Chondrocyte (in vitro differentiated cells): ENCODE results near the gene TDG. TPM values are rescaled to one million over a fixed set of nuclear protein-coding genes. Genes with fewer than 3 reads are reported as not detected.
"Not testable (repeated sequence)": the region's sequence is repeated elsewhere in the genome, so short reads cannot be mapped to it uniquely, and the experiment has no call there.

Source experiments
- DNase-seq: peaks from one replicate; pipeline ENCODE4 v3.0.0; 2021; ENCODE audit warnings: mixed read lengths, low spot score
- H3K27ac Mint-ChIP-seq: one replicate; pipeline ENCODE4 v1.8.0; 2021; ENCODE audit warnings: mild to moderate bottlenecking, moderate library complexity, mixed read lengths; ENCODE audit not compliant: unreplicated experiment
- H3K27me3 Mint-ChIP-seq: 2 replicates; pipeline ENCODE4 v1.8.0; 2021; ENCODE audit warnings: low read depth, mixed read lengths
- H3K36me3 Mint-ChIP-seq: 2 replicates; pipeline ENCODE4 v1.8.0; 2021; ENCODE audit warnings: low read depth, mixed read lengths
- H3K4me1 Mint-ChIP-seq: 2 replicates; pipeline ENCODE4 v1.8.0; 2021; ENCODE audit warnings: low read depth, mild to moderate bottlenecking, mixed read lengths
- H3K4me3 Mint-ChIP-seq: one replicate; pipeline ENCODE4 v1.8.0; 2021; ENCODE audit warnings: mild to moderate bottlenecking, moderate library complexity, mixed read lengths; ENCODE audit not compliant: unreplicated experiment
- H3K9me3 Mint-ChIP-seq: 2 replicates; pipeline ENCODE4 v1.8.0; 2021; ENCODE audit warnings: low read depth, mixed read lengths
- total RNA-seq: library from RNA; stranded (reverse); gene quantifications from 3 replicates; pipeline ENCODE4 v1.2.1, GENCODE V29; 2021
- TF ChIP-seq, protein P1 (sequence below): fragments of 200-600 bp; sonication (generic); IDR thresholded peaks from 2 replicates; pipeline ENCODE4 v1.5.0; 2021; ENCODE audit warnings: antibody characterized with exemption, mild to moderate bottlenecking, moderate library complexity

TDG gene
- total RNA-seq, 1 donor from 2014 or later, result 49.5 TPM

DNA sequence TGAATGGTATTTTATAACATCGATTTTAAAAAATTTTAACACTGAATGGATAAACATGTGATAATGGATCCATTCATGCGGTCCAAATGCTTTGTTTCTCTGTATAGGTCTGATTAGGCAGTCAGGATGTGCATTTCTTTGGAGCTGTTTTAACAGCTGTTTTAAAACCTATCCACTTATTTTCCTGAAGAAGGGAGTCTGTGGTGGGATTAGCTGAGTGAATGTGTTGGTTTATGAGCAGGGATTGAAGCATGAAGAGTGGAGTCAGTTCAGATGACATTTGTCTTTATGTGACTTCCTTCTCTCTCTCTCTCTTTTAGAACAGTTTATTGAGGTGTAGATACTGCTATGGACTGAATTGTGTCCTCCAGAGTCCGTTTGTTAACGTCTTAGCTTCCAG lies 46.7 kb downstream of the TDG start:
- H3K27ac Mint-ChIP-seq, result no peak overlapping the region
- no peak overlapping the region for H3K4me3 Mint-ChIP-seq
- no peaks in the 10 kb centered on the region for H3K9me3 Mint-ChIP-seq
- DNase-seq, result no peak
- H3K4me1 Mint-ChIP-seq, result peaks cover 23% of the 10 kb centered on the region
- H3K27me3 Mint-ChIP-seq, result no peaks in the 10 kb centered on the region
- H3K36me3 Mint-ChIP-seq, result peaks cover 18% of the 10 kb centered on the region
- TF ChIP-seq, protein P1, sequence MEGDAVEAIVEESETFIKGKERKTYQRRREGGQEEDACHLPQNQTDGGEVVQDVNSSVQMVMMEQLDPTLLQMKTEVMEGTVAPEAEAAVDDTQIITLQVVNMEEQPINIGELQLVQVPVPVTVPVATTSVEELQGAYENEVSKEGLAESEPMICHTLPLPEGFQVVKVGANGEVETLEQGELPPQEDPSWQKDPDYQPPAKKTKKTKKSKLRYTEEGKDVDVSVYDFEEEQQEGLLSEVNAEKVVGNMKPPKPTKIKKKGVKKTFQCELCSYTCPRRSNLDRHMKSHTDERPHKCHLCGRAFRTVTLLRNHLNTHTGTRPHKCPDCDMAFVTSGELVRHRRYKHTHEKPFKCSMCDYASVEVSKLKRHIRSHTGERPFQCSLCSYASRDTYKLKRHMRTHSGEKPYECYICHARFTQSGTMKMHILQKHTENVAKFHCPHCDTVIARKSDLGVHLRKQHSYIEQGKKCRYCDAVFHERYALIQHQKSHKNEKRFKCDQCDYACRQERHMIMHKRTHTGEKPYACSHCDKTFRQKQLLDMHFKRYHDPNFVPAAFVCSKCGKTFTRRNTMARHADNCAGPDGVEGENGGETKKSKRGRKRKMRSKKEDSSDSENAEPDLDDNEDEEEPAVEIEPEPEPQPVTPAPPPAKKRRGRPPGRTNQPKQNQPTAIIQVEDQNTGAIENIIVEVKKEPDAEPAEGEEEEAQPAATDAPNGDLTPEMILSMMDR, result no peak

DNA sequence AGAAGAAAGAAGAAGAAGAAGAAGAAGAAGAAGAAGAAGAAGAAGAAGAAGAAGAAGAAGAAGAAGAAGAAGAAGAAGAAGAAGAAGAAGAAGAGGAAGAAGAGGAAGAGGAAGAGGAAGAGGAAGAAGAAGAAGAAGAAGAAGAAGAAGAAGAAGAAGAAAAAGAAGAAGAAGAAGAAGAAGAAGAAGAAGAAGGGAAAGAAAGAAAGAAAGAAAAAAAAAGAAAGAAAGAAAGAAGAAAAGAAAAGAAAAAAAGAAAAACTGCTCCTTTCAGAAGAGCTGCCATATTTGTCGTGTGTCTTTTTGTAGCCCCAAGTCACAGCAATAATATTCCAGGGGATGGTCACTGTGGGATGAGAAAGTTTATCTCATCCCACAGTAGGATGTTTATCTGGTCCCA lies 56.2 kb downstream of the TDG start:
- H3K9me3 Mint-ChIP-seq, DNase-seq, H3K4me3 Mint-ChIP-seq, H3K27me3 Mint-ChIP-seq, H3K27ac Mint-ChIP-seq, H3K4me1 Mint-ChIP-seq: not testable (repeated sequence)
- peaks cover 17% of the 10 kb centered on the region for H3K36me3 Mint-ChIP-seq

GRCh38 chr12:104022786-104023185 lies 57.1 kb downstream of the TDG start:
- no peaks in the 10 kb centered on the region for H3K4me1 Mint-ChIP-seq
- TF ChIP-seq, protein P1, result no peak
- H3K27me3 Mint-ChIP-seq, result no peaks in the 10 kb centered on the region
- H3K36me3 Mint-ChIP-seq, result peaks cover 17% of the 10 kb centered on the region
- DNase-seq, result no peak
- no peak overlapping the region for H3K4me3 Mint-ChIP-seq
- no peak overlapping the region for H3K27ac Mint-ChIP-seq
- H3K9me3 Mint-ChIP-seq, result peaks cover 4% of the 10 kb centered on the region

GRCh38 chr12:104023710-104024109 lies 58.0 kb downstream of the TDG start:
- no peaks in the 10 kb centered on the region for H3K27me3 Mint-ChIP-seq
- no peak overlapping the region for H3K27ac Mint-ChIP-seq
- no peak for DNase-seq
- H3K4me1 Mint-ChIP-seq, result no peaks in the 10 kb centered on the region
- no peak overlapping the region for H3K4me3 Mint-ChIP-seq
- peaks cover 4% of the 10 kb centered on the region for H3K9me3 Mint-ChIP-seq
- peaks cover 17% of the 10 kb centered on the region for H3K36me3 Mint-ChIP-seq
- TF ChIP-seq, protein P1, result no peak

DNA sequence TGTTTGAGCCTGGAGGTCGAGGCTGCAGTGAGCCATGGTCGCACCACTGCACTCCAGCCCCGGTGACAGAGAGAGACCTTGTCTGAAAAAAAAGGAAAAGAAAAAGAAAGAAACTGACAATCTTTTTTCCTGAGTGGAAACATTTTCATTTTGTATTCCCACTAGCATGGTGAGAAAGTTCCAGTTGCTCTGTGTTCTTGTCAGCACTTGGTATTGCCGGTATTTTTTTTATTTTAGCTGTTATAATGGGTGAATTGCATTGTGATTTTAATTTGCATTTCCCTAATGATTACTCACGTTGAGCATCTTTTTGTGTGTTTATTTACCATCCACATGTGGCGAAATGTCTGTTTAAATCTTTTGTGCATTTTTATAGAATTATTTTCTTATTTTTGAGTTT lies 58.7 kb downstream of the TDG start:
- TF ChIP-seq, protein P1, result no peak
- H3K4me1 Mint-ChIP-seq, result no peaks in the 10 kb centered on the region
- no peaks in the 10 kb centered on the region for H3K27me3 Mint-ChIP-seq
- no peak overlapping the region for H3K27ac Mint-ChIP-seq
- DNase-seq, result no peak
- H3K9me3 Mint-ChIP-seq, result peaks cover 4% of the 10 kb centered on the region
- no peak overlapping the region for H3K4me3 Mint-ChIP-seq
- peaks cover 16% of the 10 kb centered on the region for H3K36me3 Mint-ChIP-seq

- Mint-ChIP-seq H3K4me3 (no peak overlapping the region), H3K36me3 (peaks cover 10% of the 10 kb centered on the region), H3K27ac (no peak overlapping the region), H3K4me1 (no peaks in the 10 kb centered on the region), H3K27me3 (no peaks in the 10 kb centered on the region), H3K9me3 (peaks cover 4% of the 10 kb centered on the region)
- DNase-seq, result no peak
- TF ChIP-seq, protein P1, result no peak
Observed at GRCh38 chr12:104025771-104026170, 60.1 kb downstream of the TDG start.
